BJ (cell line): ENCODE results near the gene YWHAQ. TPM values are rescaled to one million over a fixed set of nuclear protein-coding genes. Genes with fewer than 3 reads are reported as not detected.
A peak's percentile ranks its signal among the peaks of the same experiment; 100 is the strongest.
"Not testable (repeated sequence)": the region's sequence is repeated elsewhere in the genome, so short reads cannot be mapped to it uniquely, and the experiment has no call there.

ENCODE experiments used
- CTCF ChIA-PET: fragments of 350-600 bp; formaldehyde crosslinking; extraction: SDS; loops from one replicate; lab custom pipeline; 2021; ENCODE audit warnings: antibody characterized with exemption, inconsistent platforms; lab: Yijun Ruan, JAX
- POLR2A ChIA-PET: fragments of 300-600 bp; sonication (Branson Sonifier 250); formaldehyde crosslinking; extraction: SDS; loops from one replicate; lab custom pipeline; 2021; ENCODE audit warnings: antibody characterized with exemption; lab: Charles Lee
- DNase-seq: peaks from one replicate; pipeline ENCODE4 v3.0.0-alpha.2; 2011; ENCODE audit warnings: low read depth
- H3K27me3 ChIP-seq: 2 replicates; pipeline ENCODE4 v1.6.0; 2011; ENCODE audit warnings: low read length; ENCODE audit not compliant: control insufficient read depth, insufficient read depth
- H3K36me3 ChIP-seq: 2 replicates; pipeline ENCODE4 v1.5.1; 2011; ENCODE audit warnings: low read length; ENCODE audit not compliant: control insufficient read depth, insufficient read depth
- H3K4me3 ChIP-seq: 2 replicates; pipeline ENCODE4 v1.5.1; 2011; ENCODE audit warnings: low read depth, mild to moderate bottlenecking, control low read depth, low read length
- polyA plus RNA-seq: library from polyadenylated mRNA; depleted of rRNA; stranded (reverse); fragments of >200 nt; gene quantifications from 2 replicates; pipeline ENCODE4 v1.2.3, GENCODE V29; 2011
- TF ChIP-seq, protein P1 (sequence below): IDR thresholded peaks from 2 replicates; pipeline ENCODE4 v1.5.1; 2011; ENCODE audit warnings: low read depth, mild to moderate bottlenecking, control low read depth, inconsistent platforms, low read length, moderate library complexity; ENCODE audit not compliant: insufficient read depth

Gene YWHAQ
- polyA plus RNA-seq, 1 experiment: 235 TPM

DNA sequence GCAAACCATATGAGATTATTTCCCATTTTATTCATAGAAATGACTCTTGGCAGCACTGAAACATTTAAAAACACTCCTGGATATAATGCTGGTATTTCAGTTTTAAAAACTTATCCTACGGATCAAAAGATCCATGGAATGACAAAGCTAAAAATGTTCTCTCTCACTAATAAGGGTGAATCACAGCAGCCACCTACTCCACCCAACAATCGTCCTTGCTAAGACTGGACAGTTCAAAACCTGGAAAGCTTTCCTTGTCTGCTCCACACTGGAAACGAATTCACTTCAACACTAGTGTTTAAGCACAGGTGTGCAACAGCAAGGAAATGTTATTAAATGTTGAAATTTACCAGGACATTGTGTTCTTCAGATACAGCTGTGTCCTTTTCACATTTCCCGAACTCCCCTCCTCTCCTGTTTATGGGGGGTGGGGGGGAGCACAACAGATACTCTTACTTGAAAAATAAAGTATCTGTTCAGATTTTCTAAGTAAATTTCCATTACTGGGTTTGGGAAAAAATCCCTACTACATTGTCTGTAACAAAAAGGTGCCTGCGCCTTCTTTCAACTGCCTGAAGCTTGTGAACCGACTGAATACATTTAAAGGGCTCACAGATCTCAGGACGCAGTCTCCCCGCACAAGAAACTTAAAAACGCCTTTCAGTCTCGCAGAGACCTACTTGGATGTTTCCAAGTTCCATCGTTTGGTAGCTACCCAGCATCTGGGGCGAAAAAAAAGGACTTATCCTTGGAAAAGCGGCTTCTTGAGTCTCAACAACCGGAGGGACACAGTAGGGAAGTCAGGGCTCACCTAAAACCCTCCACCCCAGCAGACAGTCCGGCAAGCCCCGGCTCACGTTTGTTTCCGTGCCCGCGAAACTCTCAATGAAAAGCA, 1.3 kb downstream of the YWHAQ start:
- H3K36me3 ChIP-seq: peaks cover 2% of the 10 kb centered on the region
- CTCF ChIA-PET: interaction anchor here (0.7 to 1.8 kb wide), 5 partner anchors 9 to 172 kb away, joined by 3 read pairs; no protein-coding TSS in a partner anchor
- DNase-seq: no peak
- peak overlapping the region; percentile 82 for H3K4me3 ChIP-seq
- TF ChIP-seq, protein P1, sequence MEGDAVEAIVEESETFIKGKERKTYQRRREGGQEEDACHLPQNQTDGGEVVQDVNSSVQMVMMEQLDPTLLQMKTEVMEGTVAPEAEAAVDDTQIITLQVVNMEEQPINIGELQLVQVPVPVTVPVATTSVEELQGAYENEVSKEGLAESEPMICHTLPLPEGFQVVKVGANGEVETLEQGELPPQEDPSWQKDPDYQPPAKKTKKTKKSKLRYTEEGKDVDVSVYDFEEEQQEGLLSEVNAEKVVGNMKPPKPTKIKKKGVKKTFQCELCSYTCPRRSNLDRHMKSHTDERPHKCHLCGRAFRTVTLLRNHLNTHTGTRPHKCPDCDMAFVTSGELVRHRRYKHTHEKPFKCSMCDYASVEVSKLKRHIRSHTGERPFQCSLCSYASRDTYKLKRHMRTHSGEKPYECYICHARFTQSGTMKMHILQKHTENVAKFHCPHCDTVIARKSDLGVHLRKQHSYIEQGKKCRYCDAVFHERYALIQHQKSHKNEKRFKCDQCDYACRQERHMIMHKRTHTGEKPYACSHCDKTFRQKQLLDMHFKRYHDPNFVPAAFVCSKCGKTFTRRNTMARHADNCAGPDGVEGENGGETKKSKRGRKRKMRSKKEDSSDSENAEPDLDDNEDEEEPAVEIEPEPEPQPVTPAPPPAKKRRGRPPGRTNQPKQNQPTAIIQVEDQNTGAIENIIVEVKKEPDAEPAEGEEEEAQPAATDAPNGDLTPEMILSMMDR: no peak
- POLR2A ChIA-PET: interaction anchor here (0.6 to 1.6 kb wide), 3 partner anchors 73 to 147 kb away, joined by 3 to 9 read pairs (median 5); partner anchors contain the start of gene ADAM17
- no peaks in the 10 kb centered on the region for H3K27me3 ChIP-seq

DNA sequence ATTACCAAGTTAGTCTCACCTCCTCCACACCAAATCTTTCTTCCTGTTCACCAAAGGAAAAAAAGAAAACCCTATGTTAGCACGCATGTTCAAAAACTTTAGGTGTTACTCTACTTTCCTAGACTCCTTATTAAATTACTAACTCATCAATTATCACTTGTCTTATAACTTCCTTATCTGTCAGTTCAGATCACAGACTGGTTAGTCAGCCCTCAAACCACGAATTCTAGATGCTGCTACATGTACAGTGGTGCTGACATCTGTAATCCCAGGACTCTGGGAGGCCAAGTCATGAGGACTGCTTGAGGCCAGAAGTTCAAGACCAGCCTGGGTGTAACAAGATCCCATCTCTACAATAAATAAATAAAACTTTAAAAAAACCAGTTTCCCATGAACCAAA, 3.5 kb downstream of the YWHAQ start:
- CTCF ChIA-PET: no interaction called here
- Histone ChIP-seq H3K27me3 (no peaks in the 10 kb centered on the region), H3K36me3 (peaks cover 2% of the 10 kb centered on the region), H3K4me3 (no peak overlapping the region)
- no peak for DNase-seq
- POLR2A ChIA-PET: no interaction called here
- TF ChIP-seq, protein P1: no peak

DNA sequence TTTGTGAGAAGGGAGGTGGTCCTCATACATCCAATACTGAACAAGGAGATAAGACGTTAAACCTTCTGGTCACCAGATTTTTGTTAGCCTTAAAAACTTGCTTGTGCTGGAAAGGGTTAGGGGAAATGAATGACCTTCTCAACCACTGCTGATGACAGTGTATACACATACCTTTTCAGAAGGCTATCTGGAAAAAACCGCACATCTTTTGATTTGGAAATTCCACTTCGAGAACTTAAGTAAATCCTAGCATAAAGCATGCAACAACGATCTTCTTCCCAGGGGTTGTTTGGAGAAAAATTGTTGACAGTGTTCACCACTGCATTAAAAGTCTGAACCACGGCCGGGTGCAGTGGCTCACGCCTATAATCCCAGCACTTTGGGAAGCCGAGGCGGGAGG, 7.6 kb downstream of the YWHAQ start:
- Histone ChIP-seq H3K4me3 (no peak overlapping the region), H3K27me3 (no peaks in the 10 kb centered on the region), H3K36me3 (peaks cover 2% of the 10 kb centered on the region)
- no peak for DNase-seq
- TF ChIP-seq, protein P1: no peak
- POLR2A ChIA-PET: no interaction called here
- CTCF ChIA-PET: no interaction called here

DNA sequence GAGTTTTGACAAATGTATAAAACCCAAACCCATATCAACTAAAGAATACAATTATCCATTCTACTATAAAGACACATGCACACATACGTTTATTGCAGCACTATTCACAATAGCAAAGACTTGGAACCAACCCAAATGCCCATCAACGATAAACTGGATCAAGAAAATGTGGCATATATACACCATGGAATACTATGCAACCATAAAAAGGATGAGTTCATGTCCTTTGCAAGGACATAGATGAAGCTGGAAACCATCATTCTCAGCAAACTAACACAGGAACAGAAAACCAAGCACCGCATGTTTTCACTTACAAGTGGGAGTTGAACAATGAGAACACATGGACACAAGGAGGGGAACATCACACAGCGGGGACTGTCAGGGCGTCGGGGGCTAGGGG, 9.1 kb downstream of the YWHAQ start:
- DNase-seq, POLR2A ChIA-PET: not testable (repeated sequence)

DNA sequence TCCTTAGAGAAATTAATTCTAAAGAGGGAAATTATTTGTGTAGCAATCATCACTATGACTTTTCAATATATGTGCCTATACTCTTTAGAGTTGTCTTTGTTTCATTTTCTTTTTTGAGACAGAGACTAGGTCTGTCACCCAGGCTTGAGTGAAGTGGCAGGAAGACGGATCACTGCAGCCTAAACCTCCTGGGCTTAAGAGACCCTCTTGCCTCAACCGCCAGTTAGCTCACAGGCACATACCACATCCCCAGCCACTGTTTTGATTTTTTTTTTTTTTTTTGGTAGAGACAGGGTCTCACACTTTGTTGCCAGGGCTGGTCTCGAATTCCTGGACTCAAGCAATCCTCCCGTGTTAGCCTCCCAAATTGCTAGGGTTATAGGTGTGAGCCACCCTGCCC, 12.4 kb downstream of the YWHAQ start:
- Histone ChIP-seq H3K36me3 (no peaks in the 10 kb centered on the region; the same call in 1 of the 2 replicates), H3K4me3 (no peak overlapping the region), H3K27me3 (no peaks in the 10 kb centered on the region)
- ChIA-PET POLR2A (no interaction called here), CTCF (interaction anchor here (0.6 kb wide), 1 partner anchor 364 kb away, joined by 3 read pairs; no protein-coding TSS in a partner anchor)
- DNase-seq: no peak
- TF ChIP-seq, protein P1: no peak

More for the DNA sequence above, 9.1 kb downstream of the YWHAQ start:
- CTCF ChIA-PET, H3K4me3 ChIP-seq, H3K36me3 ChIP-seq, H3K27me3 ChIP-seq: not testable (repeated sequence)
